Measurements from ENCODE around the gene STT3B.

STT3B gene

DNA sequence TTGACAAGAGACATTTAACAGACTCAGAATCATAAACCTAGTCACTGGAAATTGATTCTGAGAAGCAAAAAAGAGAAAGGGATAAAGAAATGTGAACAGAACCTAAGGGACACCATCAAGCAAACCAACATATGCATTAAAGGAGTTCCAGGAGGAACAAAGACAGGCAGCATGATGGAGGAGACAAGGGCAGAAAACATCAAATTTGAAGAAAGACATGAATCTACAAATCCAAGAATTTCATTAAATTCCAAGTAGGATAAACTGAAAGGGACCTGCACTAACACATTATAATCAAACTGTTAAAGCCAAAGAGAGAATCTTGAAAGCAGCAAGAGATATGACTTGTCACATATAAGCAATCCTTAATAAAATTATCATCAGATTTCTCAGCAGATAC is 122.3 kb downstream of the STT3B start:
- no peak for DNase-seq

DNA sequence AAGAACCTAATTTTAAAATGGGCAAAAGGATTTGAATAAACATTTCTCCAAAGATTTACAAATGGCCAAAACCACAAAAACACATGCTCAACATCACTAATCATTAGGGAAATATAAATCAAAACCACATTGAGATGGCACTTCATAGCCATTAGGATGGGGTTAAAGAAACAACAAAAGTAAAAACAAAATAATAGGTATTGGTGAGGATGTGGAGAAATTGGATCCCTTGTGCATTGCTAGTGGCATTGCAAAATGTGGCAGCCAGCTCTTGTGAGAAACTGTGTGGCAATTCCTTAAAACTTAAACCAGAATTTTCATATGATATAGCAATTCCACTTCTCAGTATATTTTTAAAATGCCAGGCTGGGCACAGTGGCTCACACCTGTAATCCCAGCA is 126.5 kb downstream of the STT3B start:
- DNase-seq: no peak

DNA sequence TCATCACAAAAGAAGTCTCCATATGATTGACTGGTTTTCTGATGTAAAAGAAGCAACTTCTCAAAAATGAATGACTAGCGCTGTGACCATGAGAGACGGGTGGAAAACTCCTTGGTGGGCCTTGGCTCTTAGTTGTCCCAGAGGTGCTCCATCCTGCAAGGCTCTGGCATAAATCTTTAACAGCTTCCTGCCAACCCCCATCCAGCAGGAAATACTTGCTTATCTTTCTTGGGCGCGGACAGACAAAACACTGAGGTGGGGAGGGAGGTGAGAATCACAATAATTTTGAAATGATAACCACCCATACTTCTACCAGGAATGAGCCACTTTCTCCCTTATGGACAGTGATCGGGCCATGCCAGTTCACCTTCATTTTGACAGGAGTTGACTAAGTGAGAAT is 128.6 kb downstream of the STT3B start:
- DNase-seq: no peak

DNA sequence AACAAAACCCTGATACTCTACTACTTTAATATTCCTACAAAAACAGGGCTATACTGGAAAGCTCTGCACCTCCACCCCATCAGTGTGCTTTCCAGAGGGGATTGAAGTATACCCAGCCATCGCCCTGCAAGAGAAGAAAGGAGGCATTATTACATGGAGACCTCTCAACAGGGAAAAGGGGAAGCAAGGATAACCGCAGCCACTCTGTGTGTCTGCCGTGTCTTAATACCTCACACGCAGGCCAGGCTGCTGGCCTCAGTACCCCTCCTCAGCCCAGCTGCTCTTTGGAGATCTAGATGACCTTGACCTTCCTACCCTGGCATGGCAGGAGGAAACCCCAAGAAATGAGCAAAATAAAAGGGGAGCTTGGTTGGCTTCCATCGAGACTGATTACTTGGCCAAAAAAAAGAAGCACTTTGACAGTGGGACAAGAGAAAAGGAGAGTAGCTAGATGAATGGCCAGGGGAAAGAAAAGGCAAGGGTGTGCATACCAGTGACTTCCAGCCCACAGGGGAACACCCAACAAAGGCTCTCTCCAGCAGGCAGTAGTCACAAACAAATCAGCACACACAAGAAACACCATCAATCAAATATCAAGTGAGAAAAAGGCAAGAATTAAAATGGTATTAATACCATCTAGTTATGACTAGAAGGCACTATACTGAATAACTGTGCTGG is 129.4 kb downstream of the STT3B start:
- no peak for DNase-seq

DNA sequence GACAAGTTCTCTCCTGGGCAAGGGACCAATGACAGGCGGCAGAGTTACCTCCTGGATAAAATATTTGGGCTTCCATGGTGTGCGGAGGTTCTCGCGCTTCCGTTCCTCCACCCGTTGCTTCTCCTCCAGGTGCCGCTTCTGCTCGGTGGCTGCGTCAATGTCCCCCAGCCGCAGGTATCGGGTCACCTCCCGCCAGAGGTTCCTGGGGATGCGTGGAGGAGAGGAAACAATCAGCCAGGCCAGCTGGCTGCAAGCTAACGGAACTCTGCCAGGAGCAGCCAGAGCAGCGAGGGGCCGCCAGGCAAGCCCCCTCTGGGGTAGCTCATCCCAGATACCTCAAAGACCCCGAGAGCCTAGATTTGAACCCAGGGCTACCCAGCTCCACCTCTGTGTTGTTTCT is 131.3 kb downstream of the STT3B start:
- DNase-seq: no peak

DNA sequence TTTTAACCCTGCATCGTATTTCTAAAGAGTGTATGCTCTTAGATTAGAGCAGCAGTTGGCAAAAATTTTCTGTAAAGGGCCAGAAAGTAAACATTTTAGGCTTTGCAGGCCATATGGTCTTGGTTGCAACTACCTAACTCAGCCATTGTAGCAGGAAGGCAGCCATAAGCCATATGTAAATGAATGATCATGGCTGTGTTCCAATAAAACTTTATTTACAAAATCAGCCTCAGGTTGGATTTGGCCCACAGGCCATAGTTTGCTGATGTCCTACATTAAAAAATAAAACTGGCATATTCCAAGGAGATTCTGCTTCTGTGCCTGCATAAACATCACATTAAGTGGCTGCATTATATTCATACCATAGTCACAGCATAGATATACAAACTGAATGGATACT is 134.9 kb downstream of the STT3B start:
- no peak for DNase-seq

DNA sequence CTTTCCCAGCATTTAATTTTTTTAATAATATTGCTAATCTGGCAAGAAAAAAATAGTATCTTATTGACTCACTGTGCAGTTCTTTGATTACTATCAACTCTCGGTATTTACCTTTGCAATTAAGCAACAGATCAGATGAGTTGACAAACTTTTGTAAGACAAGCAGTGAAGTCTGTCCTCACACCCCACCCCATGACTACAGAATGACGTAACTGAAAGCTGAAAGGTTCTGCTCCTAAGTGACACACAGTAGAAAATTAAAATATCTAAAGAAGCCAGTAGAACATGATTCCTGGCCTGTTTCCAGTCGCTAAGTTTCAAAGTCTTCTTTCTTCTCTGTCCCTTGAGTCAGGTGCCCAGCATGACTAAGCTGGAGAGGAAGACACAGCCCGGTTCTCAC is 135.5 kb downstream of the STT3B start:
- DNase-seq: no peak

DNA sequence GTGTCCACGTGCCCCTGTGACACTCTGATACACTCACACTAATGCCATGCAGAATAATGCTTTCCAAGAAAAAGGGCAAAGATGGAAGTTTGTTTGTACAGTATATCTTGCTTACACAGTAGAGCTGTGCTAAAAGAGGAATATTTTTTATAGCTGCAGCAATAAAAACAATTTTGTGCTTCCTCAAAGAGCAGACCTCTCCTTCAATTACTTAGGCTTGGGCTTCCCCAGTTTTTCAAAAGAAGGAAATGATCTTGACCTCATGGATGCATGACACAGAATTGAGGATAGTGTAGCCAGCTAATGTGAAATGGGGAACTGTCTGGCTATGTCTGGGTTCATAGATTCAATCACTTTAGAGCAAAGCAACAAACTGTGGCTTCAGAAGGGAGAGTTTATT is 137.4 kb downstream of the STT3B start:
- no peak for DNase-seq

DNA sequence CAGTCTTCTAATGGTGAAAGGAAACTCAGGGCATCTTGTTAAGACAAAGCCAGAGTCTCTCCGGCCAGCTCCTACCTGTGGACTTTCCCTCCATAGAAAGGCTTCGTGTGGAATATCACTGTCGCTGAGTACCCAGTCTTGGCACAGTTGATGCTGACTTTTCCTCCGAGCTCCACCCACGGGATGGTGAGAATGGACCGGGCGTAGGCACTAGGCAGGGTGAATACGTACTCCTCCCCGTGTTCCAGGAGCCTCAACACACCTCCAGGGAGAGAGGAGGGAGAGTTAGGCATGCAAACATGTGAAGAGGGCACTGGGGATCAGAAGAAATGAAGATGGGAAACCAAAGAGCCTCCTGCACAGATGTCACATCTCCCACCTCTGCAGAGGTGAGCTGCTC is 138.0 kb downstream of the STT3B start:
- no peak for DNase-seq

DNA sequence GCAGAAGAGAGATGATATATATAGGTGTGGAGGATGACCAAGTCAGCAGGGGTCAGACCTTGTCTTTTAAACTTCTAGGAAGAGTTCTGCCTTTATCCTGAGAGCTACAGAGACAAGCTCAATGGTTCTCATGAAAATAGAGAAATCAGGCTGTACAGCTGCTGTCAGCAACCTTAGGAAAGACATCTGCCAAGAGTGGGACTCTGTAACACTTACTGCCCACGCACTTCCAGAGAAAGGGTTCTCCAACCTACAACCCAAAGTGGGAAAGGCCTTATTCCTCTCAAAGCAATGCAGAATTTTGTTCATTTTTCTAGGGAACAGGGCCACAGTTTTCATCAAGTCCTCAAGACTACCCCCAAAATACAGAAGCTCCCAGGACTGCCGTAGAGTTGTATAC is 138.7 kb downstream of the STT3B start:
- no peak for DNase-seq

DNA sequence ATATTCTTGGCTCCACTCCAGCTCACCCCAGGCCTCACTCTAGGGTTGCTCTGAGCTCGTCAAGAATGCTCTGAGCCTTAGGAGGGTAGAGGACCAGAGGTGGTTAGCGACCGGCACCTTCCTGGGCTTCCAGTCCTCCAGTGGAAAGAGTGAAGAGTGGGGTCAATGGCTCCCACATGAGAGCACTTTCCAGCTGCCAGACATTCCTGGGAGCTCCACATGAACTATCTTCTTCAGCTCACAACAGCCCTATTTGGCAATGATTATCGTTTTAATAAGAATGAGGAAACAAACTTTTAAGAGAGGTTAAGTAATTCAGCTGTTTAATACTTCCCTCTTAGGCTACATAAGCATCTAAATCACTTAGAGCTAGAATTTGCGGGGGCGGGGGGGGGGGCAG is 139.3 kb downstream of the STT3B start:
- DNase-seq: peak; percentile 5

DNA sequence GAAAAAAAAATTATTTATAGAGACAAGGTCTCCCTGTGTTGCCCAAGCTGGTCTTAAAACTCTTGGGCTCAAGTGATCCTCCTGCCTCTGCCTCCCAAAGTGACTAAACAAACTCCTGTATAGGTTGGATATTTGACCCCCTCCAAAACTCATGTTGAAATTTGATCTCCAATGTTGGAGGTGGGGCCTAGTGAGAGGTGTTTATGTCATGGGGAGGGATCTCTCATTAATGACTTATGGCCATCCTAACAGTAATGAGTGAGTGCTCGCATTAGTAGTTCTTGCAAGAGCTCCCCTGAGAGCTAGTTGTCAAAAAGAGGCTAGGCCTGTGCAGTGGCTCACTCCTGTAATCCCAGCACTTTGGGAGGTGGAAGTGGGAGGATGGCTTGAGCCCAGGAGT is 141.2 kb downstream of the STT3B start:
- DNase-seq: no peak

DNA sequence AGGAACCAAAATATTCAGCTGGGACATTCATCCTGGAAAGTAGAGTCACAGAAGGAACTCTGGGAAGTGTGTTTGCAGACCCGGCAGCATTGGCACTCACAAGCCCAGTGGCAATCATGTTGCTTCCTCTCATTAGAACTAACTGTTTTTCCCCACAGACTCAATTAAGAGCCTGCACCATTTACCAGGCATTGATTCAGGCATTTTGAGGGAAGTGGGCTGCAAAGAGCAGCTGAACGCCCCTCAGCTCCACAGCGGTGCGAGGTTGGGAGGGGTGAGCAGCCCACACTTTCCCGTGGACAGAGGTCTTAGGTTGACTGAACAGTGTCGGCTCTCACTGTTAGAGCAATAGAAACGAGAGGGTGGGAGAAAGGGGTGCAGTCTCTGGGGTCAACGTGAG is 143.8 kb downstream of the STT3B start:
- no peak for DNase-seq

DNA sequence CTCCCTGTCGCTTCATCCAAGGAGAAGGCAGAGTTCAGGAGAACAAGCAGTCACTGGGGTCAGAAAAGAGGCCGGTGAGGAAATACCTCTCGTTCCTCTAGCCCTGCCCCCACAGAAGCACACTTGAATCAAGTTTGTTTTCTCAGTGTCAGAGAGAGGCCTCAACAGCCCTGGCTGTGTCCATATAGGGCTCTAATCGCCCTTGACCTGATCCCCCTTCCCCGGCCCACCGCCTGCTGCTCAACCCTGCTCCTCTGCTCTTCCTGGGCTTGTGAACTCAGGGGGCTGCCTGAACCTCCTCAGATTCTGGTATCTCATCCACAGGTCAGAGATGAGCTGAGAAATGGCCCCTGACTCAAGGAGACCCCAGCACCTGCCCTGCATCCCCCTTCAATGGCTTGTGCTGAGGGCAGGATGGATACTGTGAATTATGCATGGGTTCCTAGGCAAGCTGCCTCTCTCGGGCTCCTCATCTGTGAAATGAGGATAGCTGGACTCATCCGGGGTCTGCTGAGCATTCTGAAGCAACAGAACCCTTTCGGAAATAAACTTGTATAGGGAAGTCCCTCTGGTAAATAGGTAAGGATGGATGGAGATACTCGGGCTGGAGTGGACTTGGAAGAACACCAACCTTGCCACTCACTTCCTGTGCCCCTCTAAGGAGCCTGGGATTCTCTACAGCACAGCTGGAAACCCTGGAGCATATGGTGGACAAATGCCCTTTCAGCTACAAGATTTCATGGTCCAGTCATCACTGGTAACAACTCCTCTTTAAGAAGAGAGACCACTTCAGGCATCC is 147.5 kb downstream of the STT3B start:
- DNase-seq: no peak
